RCC 7860 (cell line): ENCODE data around the gene ZNRF1.
"Not testable (repeated sequence)": the region's sequence is repeated elsewhere in the genome, so short reads cannot be mapped to it uniquely, and the experiment has no call there.

Experiments used
- DNase-seq: peaks from one replicate; pipeline ENCODE4 v3.0.0-alpha.2; 2015; ENCODE audit warnings: low spot score
- FAIRE-seq: peaks from 2 replicates; lab custom pipeline; 2012; peaks lifted over from hg19 to GRCh38; lab: Jason Lieb, UNC

The ZNRF1 gene

DNA sequence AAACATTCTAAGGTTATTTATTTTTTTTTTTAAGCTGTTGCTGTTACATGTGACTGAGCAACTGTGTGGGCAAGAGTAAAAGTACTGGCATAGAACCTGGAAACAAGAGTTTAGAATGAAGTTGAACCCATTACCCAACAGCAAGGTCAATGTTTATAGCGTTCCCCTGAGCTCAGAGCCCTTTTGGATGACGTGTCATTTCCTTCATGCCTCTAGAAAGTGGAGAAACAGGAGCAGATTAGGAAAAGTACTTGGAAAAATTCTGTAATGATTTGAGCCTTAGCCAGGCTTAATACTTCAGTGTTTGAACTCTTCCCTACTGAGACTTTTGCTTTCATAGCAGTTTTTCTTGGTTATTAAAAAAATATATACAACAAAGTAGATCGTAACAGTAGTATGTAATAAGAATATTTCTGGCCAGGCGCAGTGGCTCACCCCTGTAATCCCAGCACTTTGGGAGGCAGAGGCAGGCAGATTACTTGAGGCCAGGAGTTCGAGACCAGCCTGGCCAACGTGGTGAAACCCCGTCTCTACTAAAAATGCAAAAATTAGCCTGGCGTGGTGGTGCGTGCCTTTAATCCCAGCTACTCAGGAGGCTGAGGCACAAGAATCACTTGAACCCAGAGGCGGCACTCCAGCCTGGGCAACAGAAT lies 27.5 kb downstream of the ZNRF1 start:
- not testable (repeated sequence) for DNase-seq, FAIRE-seq

- FAIRE-seq (no peak), DNase-seq (no peak)
These were observed 28.1 kb downstream of the ZNRF1 start for GRCh38 chr16:75026892-75027391.

DNA sequence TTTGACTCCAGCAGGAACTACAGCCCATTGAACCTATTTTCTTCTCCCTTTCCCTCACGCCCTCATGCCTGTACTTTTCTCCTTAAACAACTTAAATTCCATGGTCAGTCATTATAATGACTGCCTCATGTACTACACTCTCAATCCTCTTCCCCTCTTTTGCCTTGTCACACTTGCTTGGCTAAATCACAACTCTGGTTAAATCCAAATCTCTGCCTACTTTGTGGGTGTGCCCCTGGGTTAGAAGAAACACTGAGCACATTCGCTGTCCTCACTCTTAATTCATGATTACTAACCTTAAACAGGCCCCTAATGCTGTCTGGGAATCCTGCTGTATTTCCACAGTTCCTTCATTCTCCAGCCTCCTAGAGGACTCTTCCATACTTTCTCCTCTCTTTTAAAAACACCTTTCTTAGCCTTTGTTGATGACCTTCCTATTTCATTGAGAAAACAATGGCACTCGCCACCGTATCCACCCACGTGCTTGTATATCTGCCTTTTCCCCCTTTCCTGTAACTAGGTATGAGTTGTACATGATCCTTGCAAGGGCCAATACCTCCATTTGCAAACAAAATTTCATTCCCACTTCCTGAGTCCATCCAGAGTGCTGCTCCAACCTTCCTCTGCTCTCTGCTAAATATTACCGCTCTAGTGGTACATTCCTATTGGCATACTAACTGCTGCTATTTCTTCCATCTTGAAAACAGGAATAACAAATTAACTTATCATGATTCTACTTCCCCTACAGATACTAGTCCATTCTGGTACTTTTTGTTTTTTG lies 28.9 kb downstream of the ZNRF1 start:
- DNase-seq (no peak), FAIRE-seq (no peak)

GRCh38 chr16:75028544-75029135 lies 29.8 kb downstream of the ZNRF1 start:
- DNase-seq (no peak), FAIRE-seq (no peak)

DNA sequence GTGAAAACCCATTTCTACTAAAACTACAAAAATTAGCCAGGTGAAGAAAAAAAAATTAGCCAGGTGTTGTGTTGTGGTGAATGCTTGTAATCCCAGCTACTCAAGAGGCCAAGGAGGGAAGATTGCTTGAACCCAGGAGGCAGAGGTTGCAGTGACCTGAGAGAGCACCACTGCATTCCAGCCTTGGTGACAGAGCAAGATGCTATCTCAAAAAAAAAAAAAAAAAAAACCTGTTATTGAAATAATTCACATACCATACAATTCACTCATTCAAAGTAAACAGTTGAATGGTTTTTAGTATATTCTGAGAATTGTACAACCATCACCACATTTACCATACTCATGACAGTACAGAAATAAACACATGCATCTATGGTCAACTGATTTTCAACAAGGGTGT lies 31.0 kb downstream of the ZNRF1 start:
- DNase-seq (peak; percentile 64), FAIRE-seq (peak; percentile 37)

- no peak for DNase-seq
- no peak for FAIRE-seq
These were observed 33.8 kb downstream of the ZNRF1 start for GRCh38 chr16:75032655-75033054.

DNA sequence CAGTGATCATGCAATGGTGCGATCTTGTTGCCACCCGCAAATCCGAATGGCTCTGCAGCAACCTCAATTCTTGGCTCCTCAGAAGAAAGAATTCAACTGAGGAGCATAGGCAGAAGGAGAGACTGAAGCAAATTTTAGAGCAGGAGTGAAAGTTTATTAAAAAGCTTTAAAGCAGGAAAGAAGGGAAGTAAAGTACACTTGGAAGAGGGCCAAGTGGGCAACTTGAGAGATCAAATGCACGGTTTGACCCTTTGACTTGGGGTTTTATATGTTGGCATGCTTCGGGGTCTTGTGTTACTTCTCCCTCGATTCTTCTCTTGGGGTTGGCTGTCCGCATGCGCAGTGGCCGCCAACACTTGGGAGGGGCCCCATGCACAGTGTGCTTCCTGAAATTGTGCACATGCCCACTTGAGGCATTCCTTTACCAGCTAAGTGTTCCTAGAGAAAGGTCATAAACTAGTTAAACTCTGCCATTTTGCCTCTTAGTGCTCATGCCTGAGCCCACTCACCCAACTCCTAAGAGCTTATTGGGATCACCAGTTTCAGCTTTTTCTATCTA lies 36.7 kb downstream of the ZNRF1 start:
- no peak for DNase-seq
- no peak for FAIRE-seq

- FAIRE-seq (no peak), DNase-seq (no peak)
These were observed 39.4 kb downstream of the ZNRF1 start for GRCh38 chr16:75038036-75038858.

DNA sequence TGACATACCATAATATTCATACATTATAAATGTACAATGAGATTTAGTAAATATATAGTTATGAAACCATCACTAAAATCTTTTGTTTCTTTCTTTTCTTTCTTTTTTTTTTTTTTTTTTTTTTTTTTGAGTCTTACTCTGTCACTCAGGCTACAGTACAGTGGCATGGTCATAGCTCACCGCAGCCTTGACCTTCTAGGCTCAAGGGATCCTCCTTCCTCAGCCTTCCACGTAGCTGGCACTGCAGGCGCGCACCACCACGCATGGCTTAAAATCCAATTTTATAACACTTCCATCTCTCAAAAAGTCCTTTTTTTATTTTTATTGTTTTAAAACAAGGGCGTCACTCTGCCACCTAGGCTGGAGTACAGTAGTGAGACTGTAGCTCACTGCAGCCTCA lies 41.1 kb downstream of the ZNRF1 start:
- DNase-seq (no peak), FAIRE-seq (no peak)

- DNase-seq (no peak), FAIRE-seq (no peak)
These were observed 43.8 kb downstream of the ZNRF1 start for GRCh38 chr16:75042426-75043174.

DNA sequence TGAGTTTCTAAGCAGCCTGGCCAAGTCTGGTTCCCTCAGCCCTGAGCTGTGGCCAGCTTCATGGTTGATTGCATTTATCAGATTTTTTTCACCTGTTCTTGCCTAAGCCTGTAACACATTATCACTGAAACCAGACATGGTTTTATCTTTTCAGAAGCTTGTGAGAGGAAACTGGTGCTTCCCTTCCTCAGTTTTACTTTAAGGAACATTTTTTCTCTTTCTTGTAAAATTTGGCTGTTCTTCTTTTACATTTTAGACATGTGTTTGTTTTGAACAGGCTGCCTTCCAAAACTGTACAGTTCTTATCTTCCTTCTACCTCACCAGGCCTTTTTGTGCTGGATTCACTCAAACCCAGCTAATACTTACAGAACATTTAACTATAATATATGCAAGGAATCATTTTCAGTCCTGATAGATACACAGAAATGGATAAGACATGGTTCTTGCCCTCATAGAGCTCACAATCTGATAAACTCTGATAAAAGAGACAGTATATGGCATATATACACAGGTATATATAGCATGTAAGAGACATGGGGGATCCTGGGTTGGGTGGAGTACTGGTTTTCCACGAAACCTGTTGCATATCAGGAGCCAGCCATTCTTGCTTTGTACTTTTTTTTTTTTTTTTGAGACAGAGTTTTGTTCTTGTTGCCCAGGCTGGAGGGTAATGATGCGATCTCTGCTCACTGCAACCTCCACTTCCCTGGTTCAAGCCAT lies 44.5 kb downstream of the ZNRF1 start:
- FAIRE-seq (no peak), DNase-seq (no peak)

GRCh38 chr16:75044800-75045361 lies 46.1 kb downstream of the ZNRF1 start:
- FAIRE-seq (no peak), DNase-seq (no peak)

DNA sequence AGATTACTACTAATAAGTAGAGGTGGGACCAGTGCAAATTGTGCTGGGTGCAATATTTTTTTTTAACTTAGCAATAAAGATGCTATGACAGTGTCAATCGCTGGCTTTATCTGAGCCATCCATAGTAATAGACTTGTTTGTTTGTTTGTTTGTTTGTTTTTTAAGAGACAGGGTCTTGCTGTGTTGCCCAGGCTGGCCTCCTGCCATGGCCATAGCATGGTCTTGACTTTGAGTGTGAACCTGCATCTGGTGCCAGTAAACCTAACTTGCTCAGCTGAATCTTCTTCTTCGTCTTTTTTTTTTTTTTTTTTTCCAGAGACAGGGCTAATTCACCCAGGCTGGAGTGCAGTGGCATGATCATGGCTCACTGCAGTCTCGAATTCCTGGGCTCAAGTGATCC lies 46.6 kb downstream of the ZNRF1 start:
- FAIRE-seq = no peak
- no peak for DNase-seq

- DNase-seq (no peak), FAIRE-seq (no peak)
These were observed 49.2 kb downstream of the ZNRF1 start for GRCh38 chr16:75048054-75048453.

- DNase-seq (no peak), FAIRE-seq (no peak)
These were observed 49.7 kb downstream of the ZNRF1 start for GRCh38 chr16:75048530-75048929.

DNA sequence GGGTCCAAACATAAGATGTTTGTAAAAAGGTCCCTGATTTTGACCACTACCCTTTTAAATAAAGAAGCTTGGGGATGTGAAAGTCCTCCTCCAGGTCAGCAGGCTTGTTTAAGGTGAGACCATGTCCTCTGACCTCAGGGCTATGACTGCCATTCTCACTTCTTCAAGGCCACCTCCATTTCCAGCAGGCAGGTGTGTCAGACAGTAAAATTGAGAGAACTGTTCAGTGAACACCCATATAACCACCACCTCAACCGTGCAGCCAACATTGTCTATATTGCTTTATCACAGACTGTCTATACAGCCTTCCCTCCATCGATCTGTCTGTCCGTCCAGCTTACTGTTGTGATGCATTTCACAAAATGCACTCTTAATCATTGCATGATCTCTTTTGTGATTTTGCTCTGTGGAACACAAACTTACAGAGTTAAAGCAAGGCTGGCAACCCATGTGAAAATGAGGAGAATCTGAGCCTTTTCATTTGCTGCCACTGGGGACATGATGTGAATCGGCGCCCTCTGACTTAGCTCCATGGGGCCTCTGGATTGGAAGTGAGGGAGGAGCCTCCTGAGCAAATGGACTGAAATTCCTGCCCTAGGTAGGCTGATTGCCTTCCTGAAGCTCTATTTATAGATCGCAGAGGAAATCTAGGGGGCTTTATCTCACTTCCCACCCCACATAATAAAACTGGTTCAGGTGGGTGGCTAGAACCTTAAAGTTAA lies 53.8 kb downstream of the ZNRF1 start:
- no peak for FAIRE-seq
- no peak for DNase-seq

DNA sequence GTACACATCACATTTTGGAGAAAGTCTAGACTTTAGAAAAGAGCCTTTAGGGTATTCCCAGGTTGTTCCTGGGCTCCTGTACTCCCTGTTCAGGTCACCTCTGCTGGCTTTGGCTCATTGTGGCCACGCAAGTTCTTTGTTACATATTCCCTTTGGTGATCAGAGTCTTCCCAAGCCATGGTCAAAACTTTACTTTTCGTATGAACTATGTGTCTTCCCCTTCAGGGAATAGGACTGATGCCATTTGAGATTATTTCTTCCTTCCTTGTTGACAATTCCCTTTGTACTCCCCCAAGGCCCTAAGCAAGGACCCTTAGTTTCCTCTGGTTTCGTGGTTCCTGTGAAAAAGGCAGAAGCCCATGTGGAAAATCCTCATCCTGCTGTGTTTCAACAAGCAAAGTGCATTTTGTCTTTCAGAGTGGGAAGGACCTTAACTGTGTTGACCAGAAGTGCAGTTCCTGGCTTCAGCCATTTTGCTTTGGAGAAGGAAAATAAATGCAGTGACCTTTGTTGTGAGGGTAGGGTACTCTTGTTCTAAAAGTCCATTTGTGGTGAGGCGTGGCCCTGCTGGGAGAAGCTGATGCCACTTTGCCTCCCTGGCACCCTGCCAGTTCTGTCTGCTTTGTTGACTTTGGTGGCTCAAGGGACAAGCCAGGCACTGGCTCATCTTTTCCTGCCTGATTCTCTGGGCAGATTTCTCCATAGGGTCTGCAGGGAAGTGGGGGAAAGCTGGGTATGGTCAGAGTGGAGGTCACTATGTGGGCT lies 55.1 kb downstream of the ZNRF1 start:
- DNase-seq (no peak), FAIRE-seq (no peak)

GRCh38 chr16:75054556-75054947 lies 55.7 kb downstream of the ZNRF1 start:
- FAIRE-seq (no peak), DNase-seq (no peak)
